Endothelial cell (in vitro differentiated cells): Measurements from ENCODE around the gene CIAO2B. TPM values are rescaled to one million over a fixed set of nuclear protein-coding genes. Genes with fewer than 3 reads are reported as not detected.

ENCODE experiments used
- DNase-seq: peaks from one replicate; pipeline ENCODE4 v3.0.0; 2021; ENCODE audit warnings: low spot score
- H3K27ac Mint-ChIP-seq: one replicate; pipeline ENCODE4 v1.8.0; 2021; ENCODE audit warnings: mixed read lengths, inconsistent platforms; ENCODE audit not compliant: unreplicated experiment
- H3K27me3 Mint-ChIP-seq: one replicate; pipeline ENCODE4 v1.8.0; 2021; ENCODE audit warnings: mild to moderate bottlenecking, moderate library complexity, mixed read lengths, inconsistent platforms; ENCODE audit not compliant: unreplicated experiment
- H3K36me3 Mint-ChIP-seq: one replicate; pipeline ENCODE4 v1.8.0; 2021; ENCODE audit warnings: mild to moderate bottlenecking, low read depth, mixed read lengths, inconsistent platforms; ENCODE audit not compliant: unreplicated experiment
- H3K4me1 Mint-ChIP-seq: one replicate; pipeline ENCODE4 v1.8.0; 2021; ENCODE audit warnings: mild to moderate bottlenecking, mixed read lengths, inconsistent platforms; ENCODE audit not compliant: unreplicated experiment
- H3K4me3 Mint-ChIP-seq: one replicate; pipeline ENCODE4 v1.8.0; 2021; ENCODE audit warnings: mild to moderate bottlenecking, mixed read lengths, inconsistent platforms; ENCODE audit not compliant: unreplicated experiment
- H3K9me3 Mint-ChIP-seq: one replicate; pipeline ENCODE4 v1.8.0; 2021; ENCODE audit warnings: mixed read lengths, inconsistent platforms; ENCODE audit not compliant: unreplicated experiment
- total RNA-seq: library from RNA; stranded (reverse); fragmentation: NEBNext Ultra II Directional; extraction: Animal tissue kit (Norgen Biotek cat#: 25700); gene quantifications from one replicate; pipeline ENCODE4 v1.2.1, GENCODE V29; 2021; ENCODE audit not compliant: unreplicated experiment
- TF ChIP-seq, protein P1 (sequence below): fragments of 200-600 bp; sonication (generic); IDR thresholded peaks from one replicate; pipeline ENCODE4 v1.5.0; 2021; ENCODE audit warnings: antibody characterized with exemption; ENCODE audit not compliant: unreplicated experiment

The CIAO2B gene
- total RNA-seq, 1 donor from 2014 or later: 38.8 TPM

- H3K9me3 Mint-ChIP-seq: no peaks in the 10 kb centered on the region
- H3K36me3 Mint-ChIP-seq: no peaks in the 10 kb centered on the region
- no peak overlapping the region for H3K4me3 Mint-ChIP-seq
- H3K27me3 Mint-ChIP-seq: no peaks in the 10 kb centered on the region
- H3K27ac Mint-ChIP-seq: no peak overlapping the region
- no peaks in the 10 kb centered on the region for H3K4me1 Mint-ChIP-seq
- TF ChIP-seq, protein P1, sequence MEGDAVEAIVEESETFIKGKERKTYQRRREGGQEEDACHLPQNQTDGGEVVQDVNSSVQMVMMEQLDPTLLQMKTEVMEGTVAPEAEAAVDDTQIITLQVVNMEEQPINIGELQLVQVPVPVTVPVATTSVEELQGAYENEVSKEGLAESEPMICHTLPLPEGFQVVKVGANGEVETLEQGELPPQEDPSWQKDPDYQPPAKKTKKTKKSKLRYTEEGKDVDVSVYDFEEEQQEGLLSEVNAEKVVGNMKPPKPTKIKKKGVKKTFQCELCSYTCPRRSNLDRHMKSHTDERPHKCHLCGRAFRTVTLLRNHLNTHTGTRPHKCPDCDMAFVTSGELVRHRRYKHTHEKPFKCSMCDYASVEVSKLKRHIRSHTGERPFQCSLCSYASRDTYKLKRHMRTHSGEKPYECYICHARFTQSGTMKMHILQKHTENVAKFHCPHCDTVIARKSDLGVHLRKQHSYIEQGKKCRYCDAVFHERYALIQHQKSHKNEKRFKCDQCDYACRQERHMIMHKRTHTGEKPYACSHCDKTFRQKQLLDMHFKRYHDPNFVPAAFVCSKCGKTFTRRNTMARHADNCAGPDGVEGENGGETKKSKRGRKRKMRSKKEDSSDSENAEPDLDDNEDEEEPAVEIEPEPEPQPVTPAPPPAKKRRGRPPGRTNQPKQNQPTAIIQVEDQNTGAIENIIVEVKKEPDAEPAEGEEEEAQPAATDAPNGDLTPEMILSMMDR: no peak
- DNase-seq: no peak
Observed at GRCh38 chr16:66950437-66950836, 16.2 kb upstream of the CIAO2B start.

DNA sequence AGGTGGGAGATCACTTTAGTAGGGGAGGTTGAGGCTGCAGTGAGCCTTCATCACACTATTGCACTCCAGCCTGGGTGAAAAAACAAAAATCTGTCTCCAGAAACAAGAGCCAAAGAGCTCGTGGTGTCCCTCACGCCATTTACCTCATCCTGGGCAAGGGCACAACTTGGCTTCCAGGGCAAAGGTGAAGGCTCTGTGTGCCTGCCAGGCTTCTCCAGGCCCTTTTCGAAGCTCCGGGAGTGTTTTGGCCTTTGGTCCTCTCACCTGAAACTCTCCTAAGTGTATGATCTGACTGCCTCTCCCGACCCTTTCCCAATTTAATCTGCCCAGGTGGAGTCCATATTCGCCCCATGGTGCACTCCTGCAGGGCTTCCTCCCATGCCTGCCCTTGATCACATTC is 15.3 kb upstream of the CIAO2B start:
- Mint-ChIP-seq H3K36me3 (no peaks in the 10 kb centered on the region), H3K9me3 (no peaks in the 10 kb centered on the region), H3K4me1 (no peaks in the 10 kb centered on the region), H3K27ac (no peak overlapping the region), H3K27me3 (no peaks in the 10 kb centered on the region), H3K4me3 (no peak overlapping the region)
- TF ChIP-seq, protein P1: no peak
- no peak for DNase-seq

GRCh38 chr16:66948837-66949225 is 14.6 kb upstream of the CIAO2B start:
- Mint-ChIP-seq H3K4me3 (no peak overlapping the region), H3K36me3 (no peaks in the 10 kb centered on the region)

DNA sequence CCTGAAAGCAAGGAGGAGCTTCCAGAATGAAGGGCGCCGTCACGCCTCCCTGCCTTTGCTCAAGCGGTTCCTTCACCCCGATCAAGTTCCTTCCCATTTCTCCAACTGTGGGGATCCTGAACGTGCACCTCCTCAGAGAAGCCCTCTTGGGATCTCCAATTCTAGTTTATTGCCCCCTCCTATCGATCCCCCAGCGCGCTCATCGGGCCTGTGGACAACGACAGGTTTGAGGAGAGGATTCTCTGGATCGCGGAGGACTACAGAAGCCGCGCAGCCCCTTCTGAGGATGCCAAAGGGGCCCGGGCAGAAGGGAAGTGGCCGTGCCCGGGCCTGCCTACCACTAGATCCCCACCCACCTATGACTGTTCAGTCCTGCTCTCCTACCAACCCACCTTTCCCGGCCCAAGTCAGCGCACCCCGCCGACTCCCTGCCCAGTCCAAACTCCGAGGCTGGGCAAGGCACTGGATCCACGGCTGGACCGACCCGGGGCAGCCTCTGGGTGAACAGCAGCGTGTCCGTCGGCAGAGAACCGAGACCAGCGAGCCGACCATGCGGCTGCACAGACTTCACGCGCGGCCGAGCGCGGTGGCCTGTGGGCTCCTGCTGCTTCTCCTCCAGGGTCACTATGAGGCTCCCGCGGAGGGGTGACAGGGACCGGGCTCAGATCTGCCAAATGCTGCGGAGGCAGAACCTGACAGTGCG is 14.1 kb upstream of the CIAO2B start:
- no peaks in the 10 kb centered on the region for H3K9me3 Mint-ChIP-seq
- no peak overlapping the region for H3K4me3 Mint-ChIP-seq
- no peak for DNase-seq
- TF ChIP-seq, protein P1: no peak
- H3K4me1 Mint-ChIP-seq: no peaks in the 10 kb centered on the region
- no peak overlapping the region for H3K27ac Mint-ChIP-seq
- H3K27me3 Mint-ChIP-seq: no peaks in the 10 kb centered on the region
- H3K36me3 Mint-ChIP-seq: no peaks in the 10 kb centered on the region

More at GRCh38 chr16:66948837-66949225, 14.6 kb upstream of the CIAO2B start:
- Mint-ChIP-seq H3K27me3 (no peaks in the 10 kb centered on the region), H3K9me3 (no peaks in the 10 kb centered on the region), H3K27ac (no peak overlapping the region), H3K4me1 (no peaks in the 10 kb centered on the region)
- TF ChIP-seq, protein P1: no peak
- DNase-seq: no peak

DNA sequence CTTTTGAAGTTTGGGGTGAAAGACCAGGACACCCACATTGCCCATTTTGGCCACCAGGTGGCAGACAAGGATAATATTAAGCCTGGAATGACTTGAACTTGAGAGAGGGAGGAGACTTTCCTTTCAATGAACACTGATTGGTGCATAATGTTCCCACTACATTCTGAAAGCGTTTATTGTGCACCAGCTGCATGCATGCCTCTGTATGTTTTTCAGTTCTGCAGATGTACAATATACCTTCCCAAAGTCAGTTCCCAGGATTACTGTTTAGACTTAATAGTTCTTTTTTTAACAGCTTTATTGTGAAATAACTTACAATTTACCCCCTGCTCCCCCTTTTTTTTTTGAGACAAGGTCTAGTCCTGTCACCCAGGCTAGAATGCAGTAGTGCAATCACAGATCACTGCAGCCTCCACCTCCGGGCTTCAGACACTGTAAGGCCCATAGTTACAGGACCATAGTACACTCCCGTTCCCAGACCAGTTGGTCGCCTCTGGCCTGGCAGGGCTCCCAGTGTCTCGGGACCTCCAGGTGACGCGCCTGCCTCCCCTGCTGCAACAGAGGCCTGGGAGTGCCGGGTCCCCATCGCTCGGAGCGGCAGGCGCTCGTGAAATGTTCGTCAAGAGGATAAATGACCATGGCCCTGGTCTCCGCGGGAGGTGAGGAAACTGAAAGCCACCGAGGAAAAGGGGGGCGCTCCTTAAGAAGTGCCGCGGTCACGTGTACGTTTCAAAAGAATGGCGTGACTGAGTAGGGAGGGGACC is 13.3 kb upstream of the CIAO2B start:
- Mint-ChIP-seq H3K4me3 (no peak overlapping the region), H3K4me1 (peaks cover 5% of the 10 kb centered on the region), H3K9me3 (no peaks in the 10 kb centered on the region), H3K27ac (no peak overlapping the region), H3K36me3 (peaks cover 6% of the 10 kb centered on the region), H3K27me3 (no peaks in the 10 kb centered on the region)
- peak; percentile 80 for DNase-seq
- TF ChIP-seq, protein P1: peak; percentile 92
